DMS114 treated with DMSO at 0.1 percent for 48 hours (cell line): ENCODE measurements around the gene PODN.

ENCODE experiments used
- DNase-seq: peaks from one replicate; lab custom pipeline; 2025; ENCODE audit not compliant: unreplicated experiment; lab: John Stamatoyannopoulos, UW

The PODN gene

DNA sequence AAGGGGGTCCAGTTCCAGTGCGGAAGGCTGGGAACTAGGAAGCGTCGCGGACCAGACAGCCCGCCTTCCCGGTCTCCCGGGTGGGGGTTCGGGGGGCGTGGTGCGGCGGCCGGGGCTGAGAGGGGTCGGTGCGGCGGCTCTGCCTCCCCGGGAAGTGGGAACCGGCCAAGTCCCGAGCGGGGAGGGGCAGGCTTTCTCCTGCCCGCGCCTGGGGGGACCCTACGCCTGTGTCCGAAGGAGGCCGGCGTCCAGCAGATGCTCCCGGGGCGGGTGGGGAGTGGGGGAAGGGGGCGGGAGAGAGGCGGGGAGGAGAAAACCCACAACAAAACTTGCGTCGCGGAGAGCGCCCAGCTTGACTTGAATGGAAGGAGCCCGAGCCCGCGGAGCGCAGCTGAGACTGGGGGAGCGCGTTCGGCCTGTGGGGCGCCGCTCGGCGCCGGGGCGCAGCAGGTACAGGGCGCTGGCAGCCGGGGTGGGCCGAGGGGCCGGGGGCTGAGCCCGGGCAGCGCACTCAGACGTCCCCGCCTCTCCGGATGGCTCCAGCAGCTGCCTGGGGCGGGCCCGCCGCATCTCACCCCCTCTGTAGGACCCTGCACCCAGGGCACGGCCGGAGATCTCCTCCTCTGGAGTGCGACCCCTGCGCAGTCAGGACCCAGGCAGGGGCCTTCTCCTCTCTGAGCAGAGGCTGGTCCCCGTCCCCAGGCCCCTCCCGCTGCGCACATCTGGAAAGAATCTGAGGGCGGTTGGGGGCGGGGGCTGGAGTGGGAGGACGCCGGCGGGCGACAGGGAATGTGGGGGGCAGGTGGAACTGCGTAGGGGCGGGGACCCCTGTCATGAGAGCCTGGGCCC is at the start of gene PODN:
Gene PODN (plus strand): TSS at position 355 of the 849 bp plus-strand sequence. CDS start 7,643 bp downstream, outside the sequence.
- DNase-seq = no peak

DNA sequence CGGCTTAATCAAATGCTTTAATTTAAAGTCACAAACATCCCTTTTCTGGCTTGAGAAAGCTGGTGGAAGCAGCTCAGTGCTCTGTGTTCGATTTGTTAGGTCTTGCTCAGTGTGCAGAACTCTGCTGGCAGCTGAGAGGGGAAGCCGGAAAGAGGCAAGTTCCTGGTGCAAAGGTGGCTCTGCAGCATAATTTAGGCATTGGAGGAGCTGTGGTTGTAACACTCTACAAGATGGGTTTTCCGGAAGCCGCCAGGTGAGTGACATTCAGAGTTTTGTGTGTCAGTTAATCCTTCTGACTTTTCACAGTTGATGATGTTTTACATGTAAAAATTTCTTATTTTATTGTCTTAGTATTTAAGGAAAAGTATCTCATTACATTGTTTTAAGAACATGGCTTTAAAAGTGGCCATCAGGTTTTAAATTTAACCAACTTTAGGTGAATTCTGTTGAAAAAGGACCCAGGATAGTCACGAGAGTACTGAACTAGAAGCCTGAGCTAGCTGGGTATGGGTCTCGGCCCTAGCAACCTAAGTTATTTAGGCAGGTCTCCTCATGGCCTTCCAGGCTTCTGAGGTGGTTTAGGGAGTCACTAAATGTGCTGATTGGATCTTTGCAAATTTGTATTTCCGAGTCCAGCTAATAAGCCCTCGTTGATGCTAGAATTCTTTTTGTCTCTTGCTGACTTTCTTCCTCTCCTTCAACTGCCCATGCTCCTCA is 47.1 kb upstream of the PODN start:
- peak; percentile 84 for DNase-seq

GRCh38 chr1:53015508-53015860 is 46.5 kb upstream of the PODN start:
- DNase-seq = no peak

DNA sequence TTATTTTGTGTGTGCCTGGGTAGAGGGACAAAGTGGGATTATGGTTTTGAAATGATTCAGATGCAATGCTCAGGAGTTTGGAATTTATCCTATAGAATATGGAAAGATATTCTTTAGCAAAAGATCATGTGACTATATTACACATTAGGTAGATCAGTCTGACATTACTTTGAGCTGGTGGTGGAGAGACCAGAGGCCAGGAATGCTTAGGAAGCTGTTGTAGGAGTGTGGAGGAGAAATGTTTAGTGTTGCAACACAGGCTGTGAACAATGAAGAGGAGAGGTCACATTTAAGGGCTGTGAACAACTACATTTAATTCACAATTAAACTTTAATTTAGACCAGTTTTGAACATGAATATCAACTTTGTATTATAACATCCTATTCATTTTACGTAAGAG is 45.3 kb upstream of the PODN start:
- no peak for DNase-seq

- DNase-seq = no peak
These were observed 41.4 kb upstream of the PODN start for GRCh38 chr1:53020588-53020987.

- DNase-seq = no peak
These were observed 39.8 kb upstream of the PODN start for GRCh38 chr1:53022179-53022578.

DNA sequence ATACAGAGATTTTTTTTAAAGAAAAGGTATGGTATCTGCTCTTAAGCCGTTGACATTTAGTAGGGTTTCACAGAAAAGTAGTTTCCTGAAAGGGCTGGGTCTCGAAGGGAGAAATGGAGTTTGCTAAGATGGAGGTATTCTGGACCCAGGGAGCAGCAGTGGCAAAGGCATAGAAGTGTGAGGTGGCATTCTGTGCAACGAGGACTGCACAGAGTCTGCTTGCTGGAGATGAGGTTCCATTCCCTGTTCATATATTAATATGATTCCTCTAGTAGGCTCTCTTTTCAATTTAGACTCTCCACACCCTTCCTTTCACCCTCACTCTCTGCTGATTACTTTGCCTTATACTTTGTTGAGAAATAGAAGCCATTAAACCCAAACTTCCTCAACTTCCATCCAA is 38.5 kb upstream of the PODN start:
- DNase-seq = no peak

DNA sequence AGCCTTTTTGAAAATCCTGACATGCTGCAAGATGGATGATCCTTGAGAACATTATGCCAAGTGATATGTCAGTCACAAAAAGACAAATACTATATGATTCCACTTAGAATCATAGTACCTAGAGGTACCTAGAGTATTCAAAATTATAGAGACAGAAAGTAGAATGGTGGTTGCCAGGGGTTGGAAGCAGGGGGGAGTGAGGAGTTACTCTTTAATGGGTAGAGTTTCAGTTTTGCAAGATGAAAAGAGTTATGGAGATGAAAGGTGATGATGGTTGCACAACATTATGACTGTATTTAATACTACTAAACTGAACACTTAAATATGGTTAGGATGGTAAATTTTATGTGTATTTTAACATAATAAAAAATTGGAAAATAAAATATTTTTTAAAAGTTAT is 37.9 kb upstream of the PODN start:
- DNase-seq = no peak

GRCh38 chr1:53025034-53025768 is 36.8 kb upstream of the PODN start:
- DNase-seq = no peak

- no peak for DNase-seq
These were observed 36.3 kb upstream of the PODN start for GRCh38 chr1:53025769-53026112.

- DNase-seq = no peak
These were observed 35.8 kb upstream of the PODN start for GRCh38 chr1:53026254-53026653.

DNA sequence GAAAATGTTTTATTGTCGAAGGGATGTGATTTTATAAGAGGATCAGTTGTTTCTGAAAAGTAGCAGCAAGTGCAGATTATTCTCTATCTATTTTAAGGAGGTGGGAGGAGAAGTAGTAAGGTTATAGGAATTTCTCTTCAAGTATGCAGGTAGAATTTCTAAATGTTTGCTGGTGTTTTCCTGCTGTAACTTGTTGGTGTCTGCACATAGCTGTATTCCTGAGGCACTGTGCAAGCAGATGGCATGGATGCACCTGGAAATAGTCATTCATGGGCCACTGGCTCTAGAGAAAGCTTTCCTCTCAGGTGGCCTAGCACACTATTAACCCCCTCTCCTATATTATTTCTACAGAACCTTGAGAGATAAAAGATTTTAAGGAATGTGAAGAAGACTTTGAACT is 30.3 kb upstream of the PODN start:
- DNase-seq = no peak

GRCh38 chr1:53037159-53037558 is 24.9 kb upstream of the PODN start:
- no peak for DNase-seq

- DNase-seq = no peak
These were observed 23.4 kb upstream of the PODN start for GRCh38 chr1:53038566-53038965.

DNA sequence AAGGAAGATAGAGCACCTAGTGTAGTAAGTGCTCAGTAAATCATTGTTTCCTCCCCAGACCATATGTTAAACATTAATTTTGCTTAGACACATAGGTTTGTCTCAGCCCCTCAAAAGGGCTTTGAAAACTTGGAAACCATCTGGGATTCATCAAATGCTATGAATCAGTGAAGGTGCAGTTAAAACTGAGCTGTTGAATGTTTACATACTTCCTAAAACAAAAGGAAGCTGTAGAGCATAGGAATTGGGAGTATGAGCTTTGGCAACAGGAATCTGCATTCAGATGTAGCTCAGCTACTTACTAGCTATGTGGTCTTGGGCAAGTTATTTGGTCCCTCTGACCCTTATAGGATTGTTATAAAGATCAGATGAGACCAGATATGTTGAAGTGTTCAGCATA is 18.7 kb upstream of the PODN start:
- DNase-seq = no peak

DNA sequence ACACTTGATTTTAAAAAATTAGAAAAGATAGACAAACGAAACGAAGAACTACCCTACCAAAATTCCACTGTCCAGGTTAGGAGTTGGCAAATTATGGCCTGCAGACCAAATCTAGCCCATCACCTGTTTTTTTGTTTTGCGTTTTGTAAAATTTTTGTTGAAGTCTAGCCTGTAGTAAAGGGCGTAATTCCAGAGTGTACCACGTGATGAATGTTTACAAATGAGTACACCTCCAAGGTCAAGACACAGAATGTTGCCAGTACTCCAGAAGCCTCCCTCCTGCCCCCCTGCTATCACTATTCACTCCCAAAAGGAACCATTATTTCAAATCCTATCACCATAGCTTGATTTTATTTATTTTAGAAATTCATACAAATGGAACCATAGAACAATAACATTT is 17.1 kb upstream of the PODN start:
- no peak for DNase-seq

- DNase-seq = no peak
These were observed 15.1 kb upstream of the PODN start for GRCh38 chr1:53046930-53047329.

GRCh38 chr1:53047737-53048736 is 14.0 kb upstream of the PODN start:
- DNase-seq = no peak

DNA sequence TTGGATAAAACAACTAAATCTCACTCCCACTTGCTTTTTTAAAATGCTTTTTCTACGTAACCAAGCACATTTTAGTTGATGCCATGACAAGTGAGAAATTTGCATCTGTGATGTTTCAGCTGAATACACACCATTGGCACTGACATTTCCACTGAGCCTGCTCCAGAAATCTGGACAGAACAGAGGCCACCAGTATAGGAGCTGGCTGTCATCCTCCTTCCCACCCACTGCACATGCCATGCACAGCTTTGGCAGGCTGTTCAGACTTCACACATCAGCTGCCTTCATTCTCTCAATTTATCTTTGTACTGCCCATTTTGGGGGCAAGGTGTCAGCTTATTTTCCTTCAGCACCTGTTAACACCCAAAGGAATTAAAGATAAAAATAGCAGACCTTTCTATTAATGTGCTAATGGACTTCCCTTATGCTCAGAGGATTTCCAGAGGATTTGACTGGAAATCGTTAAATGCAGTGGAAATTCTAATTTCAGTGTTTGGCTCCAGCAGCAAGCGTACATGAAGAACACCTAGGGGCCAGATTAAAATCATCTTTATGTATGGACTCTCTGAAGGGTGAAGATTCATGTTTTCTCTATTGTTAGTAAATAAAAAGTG is 12.9 kb upstream of the PODN start:
- no peak for DNase-seq

DNA sequence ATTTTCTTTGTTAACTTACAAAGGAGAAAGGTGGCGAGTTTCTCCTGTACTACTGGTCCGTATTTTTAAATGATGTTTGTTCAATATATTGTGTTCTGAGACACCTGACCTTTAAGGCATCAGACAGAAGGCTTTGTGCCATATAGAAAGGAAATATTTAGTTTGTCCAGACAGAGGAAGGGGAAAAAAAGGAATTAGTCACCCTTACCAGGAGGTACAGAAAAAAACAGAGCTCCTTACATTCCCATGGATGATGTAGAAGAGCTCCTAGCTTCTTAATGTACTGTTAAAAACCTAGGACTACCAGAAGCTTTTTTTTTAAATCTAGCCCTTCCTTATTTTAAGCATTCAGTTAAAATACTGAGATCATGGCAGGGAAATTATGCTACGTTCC is 12.4 kb upstream of the PODN start:
- DNase-seq = no peak
